NB4 (cell line): Measurements from ENCODE around the gene KLHL22.

Experiments
- MYC ChIP-seq: IDR thresholded peaks from 2 replicates; pipeline ENCODE4 v1.6.1; 2011; ENCODE audit warnings: low read depth, low read length
- POLR2A ChIP-seq: IDR thresholded peaks from 2 replicates; pipeline ENCODE4 v1.6.1; 2011; ENCODE audit warnings: mild to moderate bottlenecking; ENCODE audit not compliant: insufficient read length; ENCODE audit errors: extremely low read depth
- TF ChIP-seq, protein P1 (sequence below): IDR thresholded peaks from one replicate; pipeline ENCODE4 v1.5.1; 2012; ENCODE audit warnings: low read depth, low read length
- TF ChIP-seq, protein P2 (sequence below): IDR thresholded peaks from 2 replicates; pipeline ENCODE4 v1.6.1; 2011; ENCODE audit warnings: low read depth, low read length

DNA sequence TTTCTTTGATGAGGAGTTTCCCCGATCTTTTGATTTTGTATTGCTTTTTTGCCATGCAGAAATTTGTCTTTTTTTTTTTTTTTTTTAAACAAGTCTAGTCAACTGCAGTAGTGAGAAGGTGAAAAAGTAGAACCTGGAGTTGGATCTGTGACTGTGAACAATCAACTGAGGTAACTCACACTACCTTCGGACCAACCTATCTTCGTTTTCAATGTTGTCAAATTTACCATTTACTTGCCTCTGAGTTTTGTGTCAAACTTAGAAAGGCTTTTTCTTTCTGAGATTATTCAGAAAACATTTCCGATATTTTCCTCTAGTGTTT lies 20.5 kb downstream of the KLHL22 start:
- TF ChIP-seq POLR2A, result no peak
- TF ChIP-seq MYC, result no peak
- TF ChIP-seq, protein P1, sequence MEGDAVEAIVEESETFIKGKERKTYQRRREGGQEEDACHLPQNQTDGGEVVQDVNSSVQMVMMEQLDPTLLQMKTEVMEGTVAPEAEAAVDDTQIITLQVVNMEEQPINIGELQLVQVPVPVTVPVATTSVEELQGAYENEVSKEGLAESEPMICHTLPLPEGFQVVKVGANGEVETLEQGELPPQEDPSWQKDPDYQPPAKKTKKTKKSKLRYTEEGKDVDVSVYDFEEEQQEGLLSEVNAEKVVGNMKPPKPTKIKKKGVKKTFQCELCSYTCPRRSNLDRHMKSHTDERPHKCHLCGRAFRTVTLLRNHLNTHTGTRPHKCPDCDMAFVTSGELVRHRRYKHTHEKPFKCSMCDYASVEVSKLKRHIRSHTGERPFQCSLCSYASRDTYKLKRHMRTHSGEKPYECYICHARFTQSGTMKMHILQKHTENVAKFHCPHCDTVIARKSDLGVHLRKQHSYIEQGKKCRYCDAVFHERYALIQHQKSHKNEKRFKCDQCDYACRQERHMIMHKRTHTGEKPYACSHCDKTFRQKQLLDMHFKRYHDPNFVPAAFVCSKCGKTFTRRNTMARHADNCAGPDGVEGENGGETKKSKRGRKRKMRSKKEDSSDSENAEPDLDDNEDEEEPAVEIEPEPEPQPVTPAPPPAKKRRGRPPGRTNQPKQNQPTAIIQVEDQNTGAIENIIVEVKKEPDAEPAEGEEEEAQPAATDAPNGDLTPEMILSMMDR, result no peak
- TF ChIP-seq, protein P2, sequence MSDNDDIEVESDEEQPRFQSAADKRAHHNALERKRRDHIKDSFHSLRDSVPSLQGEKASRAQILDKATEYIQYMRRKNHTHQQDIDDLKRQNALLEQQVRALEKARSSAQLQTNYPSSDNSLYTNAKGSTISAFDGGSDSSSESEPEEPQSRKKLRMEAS, result no peak
